Testis (tissue), 2 donors: Measurements from ENCODE around the gene CFAP58.

Experiments
- CTCF ChIP-seq, 3 experiments: fragments of 450-650 bp in 2 of 3; fragments of 200-600 bp in 1 of 3; sonication (generic) in 1 of 3; IDR thresholded peaks; one replicate each; pipeline ENCODE4 v1.5.1; 2016 to 2019; ENCODE audit warnings: antibody characterized with exemption in 3 of 3, mild to moderate bottlenecking in 2 of 3, moderate library complexity in 1 of 3
- POLR2A ChIP-seq: fragments of 450-650 bp; IDR thresholded peaks from one replicate; pipeline ENCODE4 v1.6.1; 2017; ENCODE audit warnings: antibody characterized with exemption, mild to moderate bottlenecking, moderate library complexity

DNA sequence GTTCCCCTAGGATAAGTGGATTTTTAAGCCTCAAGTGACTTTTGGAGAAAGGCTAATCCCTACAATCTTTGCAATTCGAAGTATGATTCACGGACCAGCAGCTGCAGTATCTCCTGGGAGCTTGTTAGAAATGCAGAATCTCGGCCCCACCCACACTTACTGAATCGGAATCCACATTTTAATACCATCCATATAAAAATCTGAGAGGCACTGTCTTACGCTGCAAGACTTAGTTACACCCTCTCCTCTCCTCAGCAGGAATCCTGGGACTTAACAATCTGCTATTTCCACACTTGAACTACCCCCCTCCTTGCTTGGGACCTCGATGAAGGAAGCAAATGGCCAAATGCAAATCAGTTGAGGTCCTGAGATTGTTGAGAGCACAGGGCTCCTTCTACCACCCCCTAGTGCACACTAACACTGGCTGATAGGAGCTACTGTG is 36.3 kb upstream of the CFAP58 start:
- no peak for TF ChIP-seq CTCF (IDR thresholded peaks at IDR 0.05)
- no peak for TF ChIP-seq POLR2A
